Activated T-helper 2 cell treated with anti-CD3 and anti-CD28 coated beads, Interferon-gamma antibody, Interleukin-2, Interleukin-4, amounts not matched to agents 10 μg/mL and 5 μg/mL and 100 μg/mL, durations not matched to agents 14 hours and 24 hours and 36 hours (primary cell): ENCODE results near the gene ADAM12. TPM values are rescaled to one million over a fixed set of nuclear protein-coding genes. Genes with fewer than 3 reads are reported as not detected.

Experiments used
- DNase-seq: peaks from one replicate; pipeline ENCODE4 v3.0.0; 2021; ENCODE audit warnings: low spot score
- H3K27ac Mint-ChIP-seq: one replicate; pipeline ENCODE4 v1.8.0; 2021; ENCODE audit warnings: mixed read lengths
- H3K27me3 Mint-ChIP-seq: one replicate; pipeline ENCODE4 v1.8.0; 2021; ENCODE audit warnings: low read depth, mixed read lengths
- H3K36me3 Mint-ChIP-seq: one replicate; pipeline ENCODE4 v1.8.0; 2021; ENCODE audit warnings: low read depth, mixed read lengths
- H3K4me1 Mint-ChIP-seq: one replicate; pipeline ENCODE4 v1.8.0; 2021; ENCODE audit warnings: low read depth, mixed read lengths
- H3K4me3 Mint-ChIP-seq: one replicate; pipeline ENCODE4 v1.8.0; 2021; ENCODE audit warnings: low read depth, mild to moderate bottlenecking, moderate library complexity, mixed read lengths
- H3K9me3 Mint-ChIP-seq: one replicate; pipeline ENCODE4 v1.8.0; 2021; ENCODE audit warnings: mixed read lengths
- intact Hi-C: fragments of 100-400 bp; cut with micrococcal nuclease; formaldehyde crosslinking; loops from one replicate; pipeline ENCODE4 v1.15.1; 2023
- total RNA-seq: library from RNA; stranded (reverse); gene quantifications from 2 replicates; pipeline ENCODE4 v1.2.3, GENCODE V29; 2022

Gene ADAM12
- total RNA-seq, 1 donor from 2014 or later = 0.05 TPM

- H3K36me3 Mint-ChIP-seq = no peaks in the 10 kb centered on the region
- intact Hi-C loops = no loop called here
- no peaks in the 10 kb centered on the region for H3K9me3 Mint-ChIP-seq
- H3K27ac Mint-ChIP-seq = no peak overlapping the region
- H3K27me3 Mint-ChIP-seq = no peaks in the 10 kb centered on the region
- no peak for DNase-seq
- no peak overlapping the region for H3K4me3 Mint-ChIP-seq
- no peaks in the 10 kb centered on the region for H3K4me1 Mint-ChIP-seq
Observed at GRCh38 chr10:126209451-126209850, 178.8 kb downstream of the ADAM12 start.

GRCh38 chr10:126208726-126209302, 179.5 kb downstream of the ADAM12 start:
- H3K9me3 Mint-ChIP-seq = no peaks in the 10 kb centered on the region
- no peaks in the 10 kb centered on the region for H3K4me1 Mint-ChIP-seq
- no peak for DNase-seq
- H3K4me3 Mint-ChIP-seq = no peak overlapping the region
- H3K27me3 Mint-ChIP-seq = no peaks in the 10 kb centered on the region
- H3K36me3 Mint-ChIP-seq = no peaks in the 10 kb centered on the region
- intact Hi-C loops = no loop called here
- H3K27ac Mint-ChIP-seq = no peak overlapping the region

GRCh38 chr10:126207851-126208250, 180.4 kb downstream of the ADAM12 start:
- no peak overlapping the region for H3K4me3 Mint-ChIP-seq
- intact Hi-C loops = no loop called here
- H3K36me3 Mint-ChIP-seq = no peaks in the 10 kb centered on the region
- no peak for DNase-seq
- no peaks in the 10 kb centered on the region for H3K27me3 Mint-ChIP-seq
- H3K4me1 Mint-ChIP-seq = no peaks in the 10 kb centered on the region
- H3K9me3 Mint-ChIP-seq = no peaks in the 10 kb centered on the region
- no peak overlapping the region for H3K27ac Mint-ChIP-seq

GRCh38 chr10:126207313-126207771, 180.9 kb downstream of the ADAM12 start:
- no peak overlapping the region for H3K4me3 Mint-ChIP-seq
- no peak overlapping the region for H3K27ac Mint-ChIP-seq
- H3K36me3 Mint-ChIP-seq = no peaks in the 10 kb centered on the region
- no peaks in the 10 kb centered on the region for H3K9me3 Mint-ChIP-seq
- H3K4me1 Mint-ChIP-seq = no peaks in the 10 kb centered on the region
- no peak for DNase-seq
- no peaks in the 10 kb centered on the region for H3K27me3 Mint-ChIP-seq
- intact Hi-C loops = no loop called here

- DNase-seq = no peak
- peaks cover 5% of the 10 kb centered on the region for H3K9me3 Mint-ChIP-seq
- no peak overlapping the region for H3K4me3 Mint-ChIP-seq
- no peaks in the 10 kb centered on the region for H3K27me3 Mint-ChIP-seq
- H3K4me1 Mint-ChIP-seq = no peaks in the 10 kb centered on the region
- no peaks in the 10 kb centered on the region for H3K36me3 Mint-ChIP-seq
- intact Hi-C loops = no loop called here
- no peak overlapping the region for H3K27ac Mint-ChIP-seq
Observed at GRCh38 chr10:126205486-126206205, 182.6 kb downstream of the ADAM12 start.

- intact Hi-C loops = no loop called here
- Mint-ChIP-seq H3K4me3 (no peak overlapping the region), H3K9me3 (peaks cover 7% of the 10 kb centered on the region)
Observed at GRCh38 chr10:126204320-126204719, 184.0 kb downstream of the ADAM12 start.

GRCh38 chr10:126203746-126204145, 184.5 kb downstream of the ADAM12 start:
- no peak overlapping the region for H3K27ac Mint-ChIP-seq
- H3K27me3 Mint-ChIP-seq = no peaks in the 10 kb centered on the region
- DNase-seq = no peak
- intact Hi-C loops = no loop called here
- H3K9me3 Mint-ChIP-seq = peaks cover 7% of the 10 kb centered on the region
- H3K4me1 Mint-ChIP-seq = no peaks in the 10 kb centered on the region
- no peak overlapping the region for H3K4me3 Mint-ChIP-seq
- H3K36me3 Mint-ChIP-seq = no peaks in the 10 kb centered on the region

More at GRCh38 chr10:126204320-126204719, 184.0 kb downstream of the ADAM12 start:
- H3K4me1 Mint-ChIP-seq = no peaks in the 10 kb centered on the region
- DNase-seq = no peak
- no peak overlapping the region for H3K27ac Mint-ChIP-seq
- no peaks in the 10 kb centered on the region for H3K36me3 Mint-ChIP-seq
- no peaks in the 10 kb centered on the region for H3K27me3 Mint-ChIP-seq

GRCh38 chr10:126201603-126202002, 186.7 kb downstream of the ADAM12 start:
- intact Hi-C loops = no loop called here
- DNase-seq = no peak
- H3K9me3 Mint-ChIP-seq = peaks cover 7% of the 10 kb centered on the region

GRCh38 chr10:126199221-126199998, 188.9 kb downstream of the ADAM12 start:
- H3K4me1 Mint-ChIP-seq = no peaks in the 10 kb centered on the region

More at GRCh38 chr10:126201603-126202002, 186.7 kb downstream of the ADAM12 start:
- no peaks in the 10 kb centered on the region for H3K27me3 Mint-ChIP-seq
- H3K27ac Mint-ChIP-seq = no peak overlapping the region
- H3K36me3 Mint-ChIP-seq = no peaks in the 10 kb centered on the region
- H3K4me3 Mint-ChIP-seq = no peak overlapping the region
- no peaks in the 10 kb centered on the region for H3K4me1 Mint-ChIP-seq

GRCh38 chr10:126198681-126199080, 189.6 kb downstream of the ADAM12 start:
- peaks cover 7% of the 10 kb centered on the region for H3K9me3 Mint-ChIP-seq
- no peaks in the 10 kb centered on the region for H3K27me3 Mint-ChIP-seq
- intact Hi-C loops = no loop called here
- no peak overlapping the region for H3K4me3 Mint-ChIP-seq
- H3K27ac Mint-ChIP-seq = no peak overlapping the region
- H3K36me3 Mint-ChIP-seq = no peaks in the 10 kb centered on the region
- no peak for DNase-seq
- H3K4me1 Mint-ChIP-seq = no peaks in the 10 kb centered on the region

More at GRCh38 chr10:126199221-126199998, 188.9 kb downstream of the ADAM12 start:
- H3K27ac Mint-ChIP-seq = no peak overlapping the region
- no peaks in the 10 kb centered on the region for H3K36me3 Mint-ChIP-seq
- H3K9me3 Mint-ChIP-seq = peaks cover 7% of the 10 kb centered on the region
- intact Hi-C loops = no loop called here
- no peak for DNase-seq
- H3K4me3 Mint-ChIP-seq = no peak overlapping the region
- H3K27me3 Mint-ChIP-seq = no peaks in the 10 kb centered on the region

GRCh38 chr10:126197036-126197543, 191.2 kb downstream of the ADAM12 start:
- H3K27ac Mint-ChIP-seq = no peak overlapping the region
- peaks cover 7% of the 10 kb centered on the region for H3K9me3 Mint-ChIP-seq

GRCh38 chr10:126196281-126196680, 192.0 kb downstream of the ADAM12 start:
- Mint-ChIP-seq H3K36me3 (no peaks in the 10 kb centered on the region), H3K27ac (no peak overlapping the region), H3K4me1 (no peaks in the 10 kb centered on the region), H3K4me3 (no peak overlapping the region), H3K27me3 (no peaks in the 10 kb centered on the region), H3K9me3 (peaks cover 7% of the 10 kb centered on the region)
- intact Hi-C loops = no loop called here
- DNase-seq = no peak

More at GRCh38 chr10:126197036-126197543, 191.2 kb downstream of the ADAM12 start:
- intact Hi-C loops = no loop called here
- Mint-ChIP-seq H3K27me3 (no peaks in the 10 kb centered on the region), H3K36me3 (no peaks in the 10 kb centered on the region), H3K4me1 (no peaks in the 10 kb centered on the region), H3K4me3 (no peak overlapping the region)
- no peak for DNase-seq
